ENCODE results near the gene LRRN3. TPM values are rescaled to one million over a fixed set of nuclear protein-coding genes. Genes with fewer than 3 reads are reported as not detected.

Gene LRRN3
- total RNA-seq, 1 donor from 2014 or later, result not detected

DNA sequence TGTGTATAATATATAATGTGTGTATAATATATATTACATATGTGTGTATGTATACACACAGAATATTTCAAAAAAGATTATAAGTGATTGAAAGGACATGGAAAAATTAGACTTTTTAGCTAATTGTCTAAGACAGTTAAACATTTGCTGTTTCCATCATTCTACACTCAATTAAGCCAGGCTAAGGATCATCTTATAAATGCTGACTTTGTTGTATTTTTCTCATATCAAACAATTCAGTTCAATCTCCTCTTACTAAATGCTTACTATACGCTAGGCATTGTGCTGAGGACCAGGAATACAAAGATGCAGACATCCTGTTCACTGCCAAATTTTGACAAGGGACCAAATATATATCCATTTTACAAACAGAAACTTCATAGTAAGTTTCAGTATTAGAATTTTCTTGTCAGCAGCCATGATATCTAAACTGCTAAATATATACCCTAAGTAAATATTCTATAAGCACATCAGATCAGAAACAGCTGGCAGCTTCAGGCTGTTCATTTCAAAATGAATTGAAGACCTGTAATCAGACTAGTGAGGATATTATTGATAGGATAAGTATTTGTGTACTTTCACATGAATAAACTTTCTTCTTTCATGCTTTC, 10.3 kb upstream of the LRRN3 start:
- Histone ChIP-seq H3K36me3 (ENCODE audit: control insufficient read depth, insufficient read depth, low read length) (no peaks in the 10 kb centered on the region), H3K27me3 (ENCODE audit: control insufficient read depth, insufficient read depth, low read length) (no peaks in the 10 kb centered on the region), H3K4me3 (ENCODE audit: low read depth, low read length) (no peak overlapping the region)
- DNase-seq (ENCODE audit: low read depth), result no peak
- no peak for TF ChIP-seq CTCF (IDR thresholded peaks at IDR 0.05; ENCODE audit: insufficient read depth, low read length, severe bottlenecking)
- FAIRE-seq, result no peak

- no peak for FAIRE-seq
- no peak for TF ChIP-seq CTCF (IDR thresholded peaks at IDR 0.05; ENCODE audit: insufficient read depth, low read length, severe bottlenecking)
These were observed 9.2 kb upstream of the LRRN3 start for GRCh38 chr7:111081546-111082267.

GRCh38 chr7:111082351-111082750, 8.6 kb upstream of the LRRN3 start:
- FAIRE-seq (no peak), DNase-seq (ENCODE audit: low read depth) (no peak)
- Histone ChIP-seq H3K27me3 (ENCODE audit: control insufficient read depth, insufficient read depth, low read length) (no peaks in the 10 kb centered on the region), H3K36me3 (ENCODE audit: control insufficient read depth, insufficient read depth, low read length) (no peaks in the 10 kb centered on the region), H3K4me3 (ENCODE audit: low read depth, low read length) (no peak overlapping the region)
- TF ChIP-seq CTCF (IDR thresholded peaks at IDR 0.05; ENCODE audit: insufficient read depth, low read length, severe bottlenecking), result no peak

More at GRCh38 chr7:111081546-111082267, 9.2 kb upstream of the LRRN3 start:
- H3K4me3 ChIP-seq (ENCODE audit: low read depth, low read length), result no peak overlapping the region
- H3K36me3 ChIP-seq (ENCODE audit: control insufficient read depth, insufficient read depth, low read length), result no peaks in the 10 kb centered on the region
- no peak for DNase-seq (ENCODE audit: low read depth)
- H3K27me3 ChIP-seq (ENCODE audit: control insufficient read depth, insufficient read depth, low read length), result no peaks in the 10 kb centered on the region

DNA sequence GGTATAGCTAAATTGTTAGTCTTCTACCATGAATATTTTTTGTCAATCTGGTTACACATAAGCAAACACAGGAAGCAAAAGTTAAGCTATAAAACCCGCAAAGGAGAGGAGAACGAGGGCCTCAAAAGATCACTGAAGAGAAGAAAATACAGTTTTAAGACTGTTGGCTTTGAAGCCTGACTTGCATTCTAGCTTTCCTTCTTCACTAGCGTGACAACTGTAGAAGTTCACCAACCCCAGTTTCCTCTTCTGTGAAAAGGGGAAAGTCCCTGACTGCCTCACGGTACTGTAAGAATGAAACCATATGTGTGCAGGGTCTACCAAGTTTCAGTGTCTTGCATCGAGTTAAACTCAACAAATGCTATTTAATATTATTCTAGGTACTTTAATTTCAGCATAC, 7.5 kb upstream of the LRRN3 start:
- no peaks in the 10 kb centered on the region for H3K36me3 ChIP-seq (ENCODE audit: control insufficient read depth, insufficient read depth, low read length)
- no peak for DNase-seq (ENCODE audit: low read depth)
- no peak for FAIRE-seq
- H3K4me3 ChIP-seq (ENCODE audit: low read depth, low read length), result no peak overlapping the region
- no peak for TF ChIP-seq CTCF (IDR thresholded peaks at IDR 0.05; ENCODE audit: insufficient read depth, low read length, severe bottlenecking)
- H3K27me3 ChIP-seq (ENCODE audit: control insufficient read depth, insufficient read depth, low read length), result no peaks in the 10 kb centered on the region

DNA sequence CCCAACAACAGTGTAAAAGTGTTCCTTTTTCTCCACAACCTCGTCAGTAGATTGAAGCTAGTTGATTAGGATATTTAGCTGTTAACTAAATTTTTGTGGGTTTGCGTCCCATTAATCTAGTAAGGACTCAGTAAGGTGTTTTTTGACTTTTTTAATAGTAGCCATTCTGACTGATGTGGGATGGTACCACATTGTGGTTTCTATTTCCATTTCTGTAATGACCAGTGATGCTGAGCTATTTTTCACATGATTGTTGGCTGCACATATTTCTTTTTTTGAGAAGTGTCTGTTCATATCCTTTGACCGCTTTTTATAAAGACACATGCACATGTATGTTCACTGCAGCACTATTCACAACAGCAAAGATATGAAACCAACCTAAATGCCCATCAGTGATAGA, 5.6 kb upstream of the LRRN3 start:
- H3K36me3 ChIP-seq (ENCODE audit: control insufficient read depth, insufficient read depth, low read length), result no peaks in the 10 kb centered on the region
- H3K27me3 ChIP-seq (ENCODE audit: control insufficient read depth, insufficient read depth, low read length), result no peaks in the 10 kb centered on the region
- FAIRE-seq (no peak), DNase-seq (ENCODE audit: low read depth) (no peak)
- H3K4me3 ChIP-seq (ENCODE audit: low read depth, low read length), result no peak overlapping the region
- no peak for TF ChIP-seq CTCF (IDR thresholded peaks at IDR 0.05; ENCODE audit: insufficient read depth, low read length, severe bottlenecking)

All from bronchial epithelial cell (primary cell).